Thoracic aorta (tissue), 2 donors: ENCODE data around the gene KLRC4. TPM values are rescaled to one million over a fixed set of nuclear protein-coding genes. Genes with fewer than 3 reads are reported as not detected.
"Not testable (repeated sequence)": the region's sequence is repeated elsewhere in the genome, so short reads cannot be mapped to it uniquely, and the experiment has no call there.

ENCODE experiments used
- ATAC-seq: fragments of 150-250 bp; one replicate; pipeline ENCODE4 v1.8.0; 2017; ENCODE audit warnings: low read depth; ENCODE audit not compliant: insufficient number of reproducible peaks, low FRiP score
- DNase-seq: peaks from one replicate; pipeline ENCODE4 v3.0.0-alpha.2; 2020; ENCODE audit warnings: low spot score
- H3K27ac ChIP-seq, 2 donors: fragments of 200-600 bp; sonication (generic); 1 replicate in 1 of 2; 2 replicates in 1 of 2; pipeline ENCODE4 v1.5.1; 2016; ENCODE audit warnings: mild to moderate bottlenecking in 2 of 2, moderate library complexity in 2 of 2
- H3K27me3 ChIP-seq: fragments of 200-600 bp; sonication (generic); replicated peaks from 2 replicates; pipeline ENCODE4 v1.6.0; 2016; ENCODE audit warnings: mild to moderate bottlenecking; ENCODE audit not compliant: insufficient read depth
- H3K36me3 ChIP-seq: fragments of 200-600 bp; sonication (generic); one replicate; pipeline ENCODE4 v1.5.1; 2016
- H3K4me1 ChIP-seq, 2 donors: fragments of 200-600 bp; sonication (generic); 1 replicate in 1 of 2; 2 replicates in 1 of 2; pipeline versions ENCODE4 v1.5.1 to v1.6.0; 2016; ENCODE audit warnings: low read depth in 2 of 2, mild to moderate bottlenecking in 1 of 2; ENCODE audit not compliant: control insufficient read depth in 1 of 2
- H3K4me3 ChIP-seq: fragments of 200-600 bp; sonication (generic); 2 replicates; pipeline ENCODE4 v1.5.1; 2016; ENCODE audit warnings: mild to moderate bottlenecking
- H3K9me3 ChIP-seq: fragments of 200-600 bp; sonication (generic); 2 replicates; pipeline ENCODE4 v1.5.1; 2016
- total RNA-seq, 2 donors: library from RNA; depleted of rRNA; stranded (reverse); fragments of >200 nt; gene quantifications; one replicate each; pipeline versions ENCODE4 v1.1.0 to v1.2.3, GENCODE V29; 2016
- TF ChIP-seq, protein P1 (sequence below): fragments of 200-600 bp; sonication (generic); IDR thresholded peaks from one replicate; pipeline ENCODE4 v1.5.1; 2019; ENCODE audit warnings: antibody characterized with exemption

Gene KLRC4
- total RNA-seq, 2 donors from 2014 or later, result 0.54 to 4.2 TPM

DNA sequence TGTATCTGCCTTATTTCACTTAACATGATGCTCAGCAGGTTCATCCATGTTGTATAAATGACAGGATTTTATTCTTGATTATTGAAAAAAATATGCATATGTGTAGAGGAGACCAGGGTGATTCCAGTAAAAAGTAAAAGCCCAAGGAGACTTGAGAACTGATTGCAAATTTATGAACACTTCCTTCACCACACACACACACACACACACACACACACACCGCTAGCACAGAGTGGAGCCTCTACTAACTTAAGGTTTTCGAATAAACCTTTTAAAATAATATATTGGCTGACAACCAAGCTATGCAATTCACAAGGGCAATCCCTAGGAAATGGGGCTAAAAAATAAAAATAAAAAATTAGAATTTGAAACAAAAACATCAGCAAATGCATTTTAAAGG lies 11.4 kb downstream of the KLRC4 start:
- H3K4me1 ChIP-seq, result peaks cover 0 to 4% of the 10 kb centered on the region in 2 donors
- no peaks in the 10 kb centered on the region for H3K36me3 ChIP-seq
- TF ChIP-seq, protein P1, sequence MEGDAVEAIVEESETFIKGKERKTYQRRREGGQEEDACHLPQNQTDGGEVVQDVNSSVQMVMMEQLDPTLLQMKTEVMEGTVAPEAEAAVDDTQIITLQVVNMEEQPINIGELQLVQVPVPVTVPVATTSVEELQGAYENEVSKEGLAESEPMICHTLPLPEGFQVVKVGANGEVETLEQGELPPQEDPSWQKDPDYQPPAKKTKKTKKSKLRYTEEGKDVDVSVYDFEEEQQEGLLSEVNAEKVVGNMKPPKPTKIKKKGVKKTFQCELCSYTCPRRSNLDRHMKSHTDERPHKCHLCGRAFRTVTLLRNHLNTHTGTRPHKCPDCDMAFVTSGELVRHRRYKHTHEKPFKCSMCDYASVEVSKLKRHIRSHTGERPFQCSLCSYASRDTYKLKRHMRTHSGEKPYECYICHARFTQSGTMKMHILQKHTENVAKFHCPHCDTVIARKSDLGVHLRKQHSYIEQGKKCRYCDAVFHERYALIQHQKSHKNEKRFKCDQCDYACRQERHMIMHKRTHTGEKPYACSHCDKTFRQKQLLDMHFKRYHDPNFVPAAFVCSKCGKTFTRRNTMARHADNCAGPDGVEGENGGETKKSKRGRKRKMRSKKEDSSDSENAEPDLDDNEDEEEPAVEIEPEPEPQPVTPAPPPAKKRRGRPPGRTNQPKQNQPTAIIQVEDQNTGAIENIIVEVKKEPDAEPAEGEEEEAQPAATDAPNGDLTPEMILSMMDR, result no peak
- H3K27ac ChIP-seq, result no peak overlapping the region
- no peaks in the 10 kb centered on the region for H3K27me3 ChIP-seq
- ATAC-seq (no peak), DNase-seq (no peak)
- H3K4me3 ChIP-seq, result no peak overlapping the region
- no peaks in the 10 kb centered on the region for H3K9me3 ChIP-seq

DNA sequence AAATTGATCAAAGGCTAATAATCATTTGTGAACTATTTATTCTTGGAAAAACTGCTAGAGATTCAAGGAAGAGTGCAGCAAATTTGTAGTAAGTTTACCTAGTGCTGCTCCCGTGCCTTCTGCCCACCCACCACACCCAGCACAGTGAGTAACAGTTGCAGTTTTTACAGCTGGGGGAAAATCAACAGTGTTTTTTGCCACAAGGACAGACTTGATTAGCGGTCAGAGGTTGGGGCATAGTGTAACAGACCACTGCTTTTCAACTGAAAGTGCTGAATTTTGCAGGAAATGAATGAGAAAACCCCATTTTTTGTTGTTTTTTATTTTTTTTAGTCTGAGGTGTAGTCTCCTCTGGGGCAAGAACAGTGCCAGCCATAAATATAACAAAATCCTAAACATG lies 12.3 kb downstream of the KLRC4 start:
- no peak for ATAC-seq

DNA sequence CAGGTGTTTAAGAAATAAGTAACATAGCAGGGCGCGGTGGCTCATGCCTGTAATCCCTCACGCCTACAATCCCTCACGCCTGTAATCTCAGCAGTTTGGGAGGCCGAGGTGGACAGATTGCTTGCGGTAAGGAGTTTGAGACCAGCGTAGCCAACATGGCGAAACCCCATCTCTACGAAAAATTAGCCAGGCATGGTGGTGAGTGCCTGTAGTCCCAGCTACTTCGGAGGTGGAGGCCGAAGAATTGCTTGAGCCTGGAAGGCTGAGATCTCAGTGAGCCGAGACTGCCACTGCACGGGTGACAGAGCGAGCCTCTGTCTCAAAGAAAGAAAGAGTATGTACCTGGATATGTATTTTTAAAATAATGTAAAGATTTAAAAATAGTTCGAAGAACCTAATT lies 13.4 kb downstream of the KLRC4 start:
- not testable (repeated sequence) for H3K27ac ChIP-seq, H3K4me3 ChIP-seq, H3K27me3 ChIP-seq, ATAC-seq, DNase-seq, H3K36me3 ChIP-seq, H3K9me3 ChIP-seq, H3K4me1 ChIP-seq

More for the DNA sequence above, 12.3 kb downstream of the KLRC4 start:
- Histone ChIP-seq H3K4me3 (no peak overlapping the region), H3K27ac (no peak overlapping the region), H3K4me1 (peaks cover 0 to 7% of the 10 kb centered on the region in 2 donors), H3K36me3 (no peaks in the 10 kb centered on the region), H3K9me3 (no peaks in the 10 kb centered on the region), H3K27me3 (no peaks in the 10 kb centered on the region)
- TF ChIP-seq, protein P1, result no peak
- no peak for DNase-seq

DNA sequence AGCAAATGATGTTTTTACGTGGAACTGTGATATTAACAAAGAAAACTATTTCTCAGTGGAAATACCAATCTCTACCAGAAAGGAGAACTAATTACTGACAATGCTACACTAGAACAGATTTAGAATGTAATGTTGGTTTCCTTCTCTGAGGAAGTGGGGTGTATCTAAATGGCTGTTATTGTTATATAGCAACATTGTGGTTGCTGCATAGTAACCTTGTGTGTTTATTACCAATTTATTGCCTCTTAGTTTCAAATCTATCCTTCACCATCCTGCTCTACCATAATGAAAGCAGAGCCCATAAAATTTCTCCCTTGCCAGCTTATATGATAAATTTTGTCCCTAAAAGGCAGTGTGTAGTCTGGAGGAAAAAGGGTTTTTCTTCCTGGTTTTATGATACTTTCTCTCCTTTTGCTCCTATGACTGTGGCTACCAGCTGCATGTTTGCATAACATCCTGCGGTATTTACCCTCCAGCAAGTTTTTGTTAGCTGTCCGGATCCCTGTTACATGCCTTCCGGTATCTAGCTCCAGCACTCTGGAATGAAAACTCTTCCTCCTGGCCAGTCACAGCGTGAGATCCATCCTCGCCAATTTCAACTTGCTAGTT lies 14.1 kb downstream of the KLRC4 start:
- DNase-seq (no peak), ATAC-seq (peak; percentile 39)
- TF ChIP-seq, protein P1, result no peak
- Histone ChIP-seq H3K4me1 (peaks cover 3 to 8% of the 10 kb centered on the region in 2 donors), H3K36me3 (no peaks in the 10 kb centered on the region), H3K9me3 (no peaks in the 10 kb centered on the region), H3K27me3 (no peaks in the 10 kb centered on the region), H3K4me3 (peak overlapping the region; percentile 46), H3K27ac (peak overlapping the region in 1 of 2 donors; percentile 6)

DNA sequence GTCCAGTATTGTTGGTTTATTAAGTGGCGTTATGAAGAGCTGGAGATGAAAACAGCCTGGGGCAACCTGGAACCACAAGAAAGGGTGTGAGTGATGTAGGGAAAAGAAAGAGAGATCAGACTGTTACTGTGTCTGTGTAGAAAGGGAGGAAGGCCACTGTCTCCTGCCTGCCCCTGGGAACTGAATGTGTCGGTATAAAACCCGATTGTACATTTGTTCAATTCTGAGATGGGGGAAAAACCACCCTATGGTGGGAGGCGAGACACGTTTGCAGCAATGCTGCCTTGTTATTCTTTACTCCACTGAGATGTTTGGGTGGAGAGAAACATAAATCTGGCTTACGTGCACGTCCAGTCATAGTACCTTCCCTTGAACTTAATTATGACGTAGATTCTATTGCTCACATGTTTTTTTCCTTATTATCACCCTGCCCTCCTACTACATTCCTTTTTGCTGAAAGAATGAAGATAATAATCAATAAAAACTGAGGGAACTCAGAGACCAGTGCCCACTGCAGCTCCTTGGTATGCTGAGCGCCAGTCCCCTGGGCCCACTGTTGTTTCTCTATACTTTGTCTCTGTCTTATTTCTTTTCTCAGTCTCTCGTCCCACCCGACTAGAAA lies 14.9 kb downstream of the KLRC4 start:
- not testable (repeated sequence) for H3K27ac ChIP-seq, H3K4me3 ChIP-seq, H3K4me1 ChIP-seq, DNase-seq, H3K9me3 ChIP-seq, H3K27me3 ChIP-seq, ATAC-seq, H3K36me3 ChIP-seq

DNA sequence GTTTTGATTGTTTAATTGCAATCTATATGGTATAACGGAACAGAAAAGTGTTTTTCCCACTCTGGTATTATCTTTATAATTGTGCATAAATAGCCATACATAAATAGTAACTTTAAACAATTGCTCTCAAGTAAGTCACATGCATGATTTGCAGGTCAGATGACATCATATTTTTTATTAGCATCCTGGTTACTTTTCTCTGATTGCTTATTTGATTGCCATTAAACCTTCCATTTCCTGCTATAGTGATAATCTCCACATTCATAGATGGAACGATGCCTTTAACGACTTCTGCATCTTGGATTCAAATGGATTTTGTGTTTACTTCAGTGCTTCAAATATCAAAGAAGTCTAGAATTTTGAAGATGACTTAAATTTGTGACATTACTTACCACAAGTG lies 16.3 kb downstream of the KLRC4 start:
- H3K36me3 ChIP-seq, result no peaks in the 10 kb centered on the region
- TF ChIP-seq, protein P1, result no peak
- DNase-seq, result no peak
- H3K9me3 ChIP-seq, result no peaks in the 10 kb centered on the region
- H3K4me3 ChIP-seq, result no peak overlapping the region
- H3K27ac ChIP-seq, result no peak overlapping the region
- H3K27me3 ChIP-seq, result no peaks in the 10 kb centered on the region
- H3K4me1 ChIP-seq, result peaks cover 3 to 8% of the 10 kb centered on the region in 2 donors
- ATAC-seq, result no peak
